Calu3 (cell line): ENCODE measurements around the gene AARS2. TPM values are rescaled to one million over a fixed set of nuclear protein-coding genes. Genes with fewer than 3 reads are reported as not detected.

Source experiments
- BruUV-seq: library from RNA; stranded (reverse); fragments of 400-500 nt; replicated peaks from 2 replicates; lab custom pipeline; 2021; lab: Mats Ljungman, UMichigan
- CTCF ChIA-PET: fragments of 300-600 bp; sonication (Branson Sonifier 250); formaldehyde crosslinking; loops from one replicate; lab custom pipeline; 2022; ENCODE audit warnings: antibody characterized with exemption; lab: Charles Lee
- DNase-seq: peaks from one replicate; pipeline ENCODE4 v3.0.0; 2022
- H3K27ac Mint-ChIP-seq: one replicate; pipeline ENCODE4 v1.8.0; 2022; ENCODE audit warnings: mixed read lengths; ENCODE audit not compliant: unreplicated experiment
- H3K27me3 Mint-ChIP-seq: one replicate; pipeline ENCODE4 v1.8.0; 2022; ENCODE audit warnings: mixed read lengths; ENCODE audit not compliant: unreplicated experiment
- H3K36me3 Mint-ChIP-seq: one replicate; pipeline ENCODE4 v1.8.0; 2022; ENCODE audit warnings: mild to moderate bottlenecking, moderate library complexity, mixed read lengths; ENCODE audit not compliant: insufficient read depth, unreplicated experiment
- H3K4me1 Mint-ChIP-seq: one replicate; pipeline ENCODE4 v1.8.0; 2022; ENCODE audit warnings: mild to moderate bottlenecking, low read depth, mixed read lengths; ENCODE audit not compliant: unreplicated experiment
- H3K4me3 Mint-ChIP-seq: one replicate; pipeline ENCODE4 v1.8.0; 2022; ENCODE audit warnings: mild to moderate bottlenecking, low read depth, moderate library complexity, mixed read lengths; ENCODE audit not compliant: unreplicated experiment
- H3K9me3 Mint-ChIP-seq: one replicate; pipeline ENCODE4 v1.8.0; 2022; ENCODE audit warnings: low read depth, mixed read lengths; ENCODE audit not compliant: unreplicated experiment
- CTCF ChIP-seq: fragments of 200-600 bp; IDR thresholded peaks from one replicate; pipeline ENCODE4 v1.8.0; 2022; ENCODE audit warnings: antibody characterized with exemption; ENCODE audit not compliant: unreplicated experiment
- intact Hi-C: fragments of 100-400 bp; cut with micrococcal nuclease; formaldehyde crosslinking; loops from one replicate; pipeline ENCODE4 v1.10.0; 2022; ENCODE audit not compliant: unreplicated experiment
- total RNA-seq: library from RNA; stranded (reverse); gene quantifications from 2 replicates; pipeline ENCODE4 v1.2.3, GENCODE V29; 2022

Gene AARS2
- total RNA-seq, 1 experiment from 2014 or later = 37.5 TPM

GRCh38 chr6:44272999-44273566, 40.1 kb downstream of the AARS2 start:
- H3K27ac Mint-ChIP-seq = no peak overlapping the region
- intact Hi-C loops = no loop called here
- CTCF ChIA-PET = no interaction called here
- no peak overlapping the region for H3K4me3 Mint-ChIP-seq
- peaks cover 88% of the 10 kb centered on the region for H3K27me3 Mint-ChIP-seq
- H3K9me3 Mint-ChIP-seq = no peaks in the 10 kb centered on the region
- no peaks in the 10 kb centered on the region for H3K36me3 Mint-ChIP-seq
- no TSS peak for BruUV-seq
- no peak for DNase-seq
- peaks cover 9% of the 10 kb centered on the region for H3K4me1 Mint-ChIP-seq
- TF ChIP-seq CTCF = no peak

- Mint-ChIP-seq H3K27ac (no peak overlapping the region), H3K9me3 (no peaks in the 10 kb centered on the region), H3K4me3 (no peak overlapping the region), H3K36me3 (no peaks in the 10 kb centered on the region), H3K4me1 (peaks cover 9% of the 10 kb centered on the region), H3K27me3 (peaks cover 88% of the 10 kb centered on the region)
- DNase-seq = no peak
- CTCF ChIA-PET = no interaction called here
- no peak for TF ChIP-seq CTCF
- intact Hi-C loops = no loop called here
- BruUV-seq = no TSS peak
These were observed 40.6 kb downstream of the AARS2 start for GRCh38 chr6:44272529-44272928.

GRCh38 chr6:44271914-44272313, 41.2 kb downstream of the AARS2 start:
- intact Hi-C loops = no loop called here
- no peak for TF ChIP-seq CTCF
- BruUV-seq = no TSS peak
- H3K27ac Mint-ChIP-seq = no peak overlapping the region
- DNase-seq = no peak
- peaks cover 9% of the 10 kb centered on the region for H3K4me1 Mint-ChIP-seq
- CTCF ChIA-PET = no interaction called here
- H3K36me3 Mint-ChIP-seq = peaks cover under 1% of the 10 kb centered on the region
- H3K27me3 Mint-ChIP-seq = peaks cover 88% of the 10 kb centered on the region
- H3K4me3 Mint-ChIP-seq = no peak overlapping the region
- H3K9me3 Mint-ChIP-seq = no peaks in the 10 kb centered on the region

- H3K4me1 Mint-ChIP-seq = peaks cover 9% of the 10 kb centered on the region
- no peaks in the 10 kb centered on the region for H3K9me3 Mint-ChIP-seq
These were observed 41.8 kb downstream of the AARS2 start for GRCh38 chr6:44271406-44271723.

More at GRCh38 chr6:44271406-44271723, 41.8 kb downstream of the AARS2 start:
- DNase-seq = no peak
- Mint-ChIP-seq H3K27ac (no peak overlapping the region), H3K36me3 (peaks cover 6% of the 10 kb centered on the region), H3K27me3 (peaks cover 88% of the 10 kb centered on the region), H3K4me3 (peak overlapping the region; percentile 29)
- CTCF ChIA-PET = no interaction called here
- intact Hi-C loops = no loop called here
- BruUV-seq = no TSS peak
- no peak for TF ChIP-seq CTCF
